Measurements from ENCODE around the gene GALNT2. TPM values are rescaled to one million over a fixed set of nuclear protein-coding genes. Genes with fewer than 3 reads are reported as not detected.

The GALNT2 gene
- total RNA-seq, 1 experiment from 2014 or later: 62.2 TPM

- no peaks in the 10 kb centered on the region for H3K4me1 Mint-ChIP-seq (ENCODE audit: low read depth, unreplicated experiment)
- H3K36me3 Mint-ChIP-seq (ENCODE audit: insufficient read depth, unreplicated experiment): no peaks in the 10 kb centered on the region
- intact Hi-C loops (cut with micrococcal nuclease; ENCODE audit: unreplicated experiment): no loop called here
- H3K27me3 Mint-ChIP-seq (ENCODE audit: insufficient read depth, unreplicated experiment): no peaks in the 10 kb centered on the region
- Histone ChIP-seq H3K36me3 (ENCODE audit: control insufficient read depth, insufficient read depth, low read length) (no peaks in the 10 kb centered on the region), H3K27me3 (replicated peaks; ENCODE audit: control insufficient read depth, insufficient read depth, low read length) (no peaks in the 10 kb centered on the region), H3K4me3 (ENCODE audit: low read depth, low read length) (no peak overlapping the region), H3K9me3 (no peaks in the 10 kb centered on the region), H3K4me1 (no peaks in the 10 kb centered on the region)
- BruUV-seq (replicated peaks): no TSS peak
- no peak overlapping the region for H3K27ac Mint-ChIP-seq (ENCODE audit: unreplicated experiment)
- no peak for DNase-seq
- TF ChIP-seq CTCF (IDR thresholded peaks at IDR 0.05; ENCODE audit: insufficient read depth in 1 of 2, low read depth in 1 of 2, low read length in 1 of 2, severe bottlenecking in 1 of 2, unreplicated experiment in 1 of 2): no peak
- no peaks in the 10 kb centered on the region for H3K9me3 Mint-ChIP-seq (ENCODE audit: unreplicated experiment)
- ChIA-PET POLR2A (no interaction called here), CTCF (no interaction called here)
- no peak overlapping the region for H3K4me3 Mint-ChIP-seq (ENCODE audit: unreplicated experiment)
Measured at GRCh38 chr1:230317823-230318819, 251.1 kb downstream of the GALNT2 start.

GRCh38 chr1:230319014-230319747, 252.1 kb downstream of the GALNT2 start:
- intact Hi-C loops (cut with micrococcal nuclease; ENCODE audit: unreplicated experiment): no loop called here
- Histone ChIP-seq H3K4me1 (no peaks in the 10 kb centered on the region), H3K27me3 (replicated peaks; ENCODE audit: control insufficient read depth, insufficient read depth, low read length) (no peaks in the 10 kb centered on the region), H3K36me3 (ENCODE audit: control insufficient read depth, insufficient read depth, low read length) (no peaks in the 10 kb centered on the region), H3K9me3 (no peaks in the 10 kb centered on the region), H3K4me3 (ENCODE audit: low read depth, low read length) (no peak overlapping the region)
- Mint-ChIP-seq H3K27ac (ENCODE audit: unreplicated experiment) (no peak overlapping the region), H3K4me1 (ENCODE audit: low read depth, unreplicated experiment) (no peaks in the 10 kb centered on the region), H3K27me3 (ENCODE audit: insufficient read depth, unreplicated experiment) (no peaks in the 10 kb centered on the region), H3K36me3 (ENCODE audit: insufficient read depth, unreplicated experiment) (no peaks in the 10 kb centered on the region), H3K4me3 (ENCODE audit: unreplicated experiment) (no peak overlapping the region), H3K9me3 (ENCODE audit: unreplicated experiment) (no peaks in the 10 kb centered on the region)
- no peak for DNase-seq
- ChIA-PET CTCF (no interaction called here), POLR2A (no interaction called here)
- no TSS peak for BruUV-seq (replicated peaks)
- no peak for TF ChIP-seq CTCF (IDR thresholded peaks at IDR 0.05; ENCODE audit: insufficient read depth in 1 of 2, low read depth in 1 of 2, low read length in 1 of 2, severe bottlenecking in 1 of 2, unreplicated experiment in 1 of 2)

GRCh38 chr1:230320804-230321203, 253.8 kb downstream of the GALNT2 start:
- no peak overlapping the region for H3K4me3 ChIP-seq (ENCODE audit: low read depth, low read length)
- no peak for DNase-seq
- no peak for TF ChIP-seq CTCF (IDR thresholded peaks at IDR 0.05; ENCODE audit: insufficient read depth in 1 of 2, low read depth in 1 of 2, low read length in 1 of 2, severe bottlenecking in 1 of 2, unreplicated experiment in 1 of 2)
- no peaks in the 10 kb centered on the region for H3K9me3 Mint-ChIP-seq (ENCODE audit: unreplicated experiment)
- no peaks in the 10 kb centered on the region for H3K27me3 Mint-ChIP-seq (ENCODE audit: insufficient read depth, unreplicated experiment)
- BruUV-seq (replicated peaks): no TSS peak
- H3K27ac Mint-ChIP-seq (ENCODE audit: unreplicated experiment): no peak overlapping the region
- ChIA-PET POLR2A (no interaction called here), CTCF (no interaction called here)
- no peaks in the 10 kb centered on the region for H3K36me3 ChIP-seq (ENCODE audit: control insufficient read depth, insufficient read depth, low read length)
- intact Hi-C loops (cut with micrococcal nuclease; ENCODE audit: unreplicated experiment): no loop called here
- H3K27me3 ChIP-seq (replicated peaks; ENCODE audit: control insufficient read depth, insufficient read depth, low read length): no peaks in the 10 kb centered on the region
- H3K4me3 Mint-ChIP-seq (ENCODE audit: unreplicated experiment): no peak overlapping the region
- H3K9me3 ChIP-seq: no peaks in the 10 kb centered on the region
- no peaks in the 10 kb centered on the region for H3K4me1 ChIP-seq
- H3K36me3 Mint-ChIP-seq (ENCODE audit: insufficient read depth, unreplicated experiment): no peaks in the 10 kb centered on the region
- no peaks in the 10 kb centered on the region for H3K4me1 Mint-ChIP-seq (ENCODE audit: low read depth, unreplicated experiment)
